Heart left ventricle (tissue), 16 donors: ENCODE results near the gene PNMA8A. TPM values are rescaled to one million over a fixed set of nuclear protein-coding genes. Genes with fewer than 3 reads are reported as not detected.
A peak's percentile ranks its signal among the peaks of the same experiment; 100 is the strongest.

Source experiments
- ATAC-seq, 4 donors: fragments of 200-7000 bp; cut with Tn5 transposase; one replicate each; pipeline ENCODE4 v1.9.1; 2020 to 2022; ENCODE audit warnings: moderate library complexity in 4 of 4, mild to moderate bottlenecking in 3 of 4, moderate number of reproducible peaks in 1 of 4
- DNase-seq, 5 donors: peaks; one replicate each; pipeline ENCODE4 v3.0.0-alpha.2; 2020
- H3K27ac ChIP-seq, 12 donors: fragments of 200-600 bp; sonication (generic) in 4 of 12; one replicate each; pipeline versions ENCODE4 v1.5.0 to v1.8.0; 2016 to 2022; ENCODE audit warnings: mild to moderate bottlenecking in 2 of 12
- H3K27me3 ChIP-seq, 9 donors: fragments of 200-600 bp; sonication (generic) in 2 of 9; one replicate each; pipeline versions ENCODE4 v1.5.1 to v1.8.0; 2016 to 2022; ENCODE audit warnings: mild to moderate bottlenecking in 3 of 9
- H3K36me3 ChIP-seq, 9 donors: fragments of 200-600 bp; sonication (generic) in 2 of 9; one replicate each; pipeline versions ENCODE4 v1.5.0 to v1.8.0; 2018 to 2022; ENCODE audit warnings: mild to moderate bottlenecking in 2 of 9
- H3K4me1 ChIP-seq, 12 donors: fragments of 200-600 bp; sonication (generic) in 4 of 12; one replicate each; pipeline versions ENCODE4 v1.5.0 to v1.8.0; 2016 to 2022; ENCODE audit warnings: mild to moderate bottlenecking in 3 of 12
- H3K4me3 ChIP-seq, 12 donors: fragments of 200-600 bp; sonication (generic) in 4 of 12; one replicate each; pipeline versions ENCODE4 v1.5.0 to v1.8.0; 2017 to 2022; ENCODE audit warnings: mild to moderate bottlenecking in 9 of 12, moderate library complexity in 4 of 12
- H3K9me3 ChIP-seq, 12 donors: fragments of 200-600 bp; sonication (generic) in 4 of 12; one replicate each; pipeline versions ENCODE4 v1.5.0 to v1.8.0; 2016 to 2022; ENCODE audit warnings: mild to moderate bottlenecking in 1 of 12
- CTCF ChIP-seq, 12 donors: fragments of 200-600 bp; sonication (generic) in 4 of 12; IDR thresholded peaks; one replicate each; pipeline versions ENCODE4 v1.5.0 to v1.8.0; 2018 to 2022; ENCODE audit warnings: antibody characterized with exemption in 12 of 12, mild to moderate bottlenecking in 5 of 12
- POLR2A ChIP-seq, 2 donors: fragments of 450-650 bp; IDR thresholded peaks; one replicate each; pipeline ENCODE4 v1.6.1; 2017; ENCODE audit warnings: antibody characterized with exemption in 2 of 2, mild to moderate bottlenecking in 2 of 2, moderate library complexity in 2 of 2
- WGBS, 4 donors: extraction: QIAGEN DNeasy Blood & Tissue Kit in 2 of 4; methylation state at CpG; one replicate each; pipeline versions ENCODE4 v1.1.5 to v1.1.7; 2013 to 2018; 5-methylcytosine and 5-hydroxymethylcytosine counted together
- intact Hi-C, 10 donors: fragments of 100-400 bp; cut with DNase I; formaldehyde crosslinking; loops; one replicate each; pipeline versions ENCODE4 v1.11.1 to v1.14.2; 2022
- polyA plus RNA-seq, 2 donors: library from polyadenylated mRNA; stranded (reverse); fragments of 200-250 nt; gene quantifications; one replicate each; pipeline ENCODE4 v1.2.3, GENCODE V29; 2013
- total RNA-seq, 9 donors: library from RNA; depleted of rRNA in 2 of 9; stranded (reverse); fragments of >200 nt in 2 of 9; fragmentation: NEBNext Ultra II Directional in 3 of 9; extraction: Animal tissue kit (Norgen Biotek cat#: 25700) in 3 of 9; gene quantifications; one replicate each; pipeline versions ENCODE4 v1.1.0 to v1.2.4, GENCODE V29; 2016 to 2023
- donor health status: ischemic (EF 13 %, LVEDD 7.1; RV severe dilation, severe dysfunction).
- donor health status: healthy with polysubstance abuse.
- donor health status: DM: no; HTN: yes; CAD: no.
- donor health status: DM: no; HTN: no; CAD: no.
- donor health status: ischemic (EF 25% LVEDD 6.9; RV normal size, moderate dysfunction).
- donor health status: ischemic (EF 25% LVEDD 5.7; RV mildly dilated, moderate dysfunction).
- donor health status: healthy.
- donor health status: DM: yes; HTN: yes; CAD: no.
- donor health status: ischemic (EF 35%, LVEDD 5.7; RV mildly dilated, moderate dysfunction).
- donor health status: nonischemic (EF 11% LVEDD 7.7; RV severe dilation, severe dysfunction).
- donor health status: DM: yes; HTN: yes; CAD: no.
- donor health status: PGD.
- donor health status: ischemic (EF 29% LVEDD 5.4; RV normal size, mild dysfunction).
- donor health status: nonischemic (EF 23%, LVEDD 6.1; RV moderate dilation, normal function).

PNMA8A gene
- total and polyA plus RNA-seq, 11 donors, result 2.1 to 12.1 (median 9.2) TPM

- WGBS, 4 donors, result 7 to 21% (median 10%) methylated on average over 11 to 19 of the region's 19 CpGs
- TF ChIP-seq POLR2A (IDR thresholded peaks at IDR 0.05) (no peak), CTCF (IDR thresholded peaks at IDR 0.05) (no peak)
- no peaks in the 10 kb centered on the region for H3K36me3 ChIP-seq
- peaks cover 0 to 59% (median 42%) of the 10 kb centered on the region in 9 donors for H3K27me3 ChIP-seq
- ATAC-seq (peak in 3 of 4 donors; percentile 6 to 23 (median 11)), DNase-seq (no peak)
- H3K9me3 ChIP-seq, result no peaks in the 10 kb centered on the region
- H3K4me1 ChIP-seq, result peaks cover 0 to 30% (median 23%) of the 10 kb centered on the region in 12 donors
- H3K4me3 ChIP-seq, result peak overlapping the region in 10 of 12 donors; percentile 17 to 57 (median 42)
- intact Hi-C loops, result loop anchor here in 9 of 10 donors (1.0 to 10.0 kb wide), 8 partner anchors 84 to 206 kb away; no protein-coding TSS in a partner anchor
- H3K27ac ChIP-seq, result peak overlapping the region in 1 of 12 donors; percentile 11
Measured at GRCh38 chr19:46487178-46487801, 15.9 kb upstream of the PNMA8A start.

GRCh38 chr19:46486358-46486757 lies 15.0 kb upstream of the PNMA8A start:
- Histone ChIP-seq H3K4me1 (peaks cover 0 to 30% (median 23%) of the 10 kb centered on the region in 12 donors), H3K27me3 (peaks cover 0 to 50% (median 33%) of the 10 kb centered on the region in 9 donors), H3K4me3 (no peak overlapping the region), H3K9me3 (no peaks in the 10 kb centered on the region), H3K36me3 (no peaks in the 10 kb centered on the region), H3K27ac (no peak overlapping the region)
- no peak for DNase-seq
- 81 to 90% (median 85%) methylated on average over 3 of the region's 3 CpGs for WGBS, 4 donors
- intact Hi-C loops, result loop anchor here in 9 of 10 donors (2.0 to 10.0 kb wide), 6 partner anchors 84 to 206 kb away; no protein-coding TSS in a partner anchor
- TF ChIP-seq CTCF (IDR thresholded peaks at IDR 0.05), result no peak
- TF ChIP-seq POLR2A (IDR thresholded peaks at IDR 0.05), result no peak
- ATAC-seq, result no peak

DNA sequence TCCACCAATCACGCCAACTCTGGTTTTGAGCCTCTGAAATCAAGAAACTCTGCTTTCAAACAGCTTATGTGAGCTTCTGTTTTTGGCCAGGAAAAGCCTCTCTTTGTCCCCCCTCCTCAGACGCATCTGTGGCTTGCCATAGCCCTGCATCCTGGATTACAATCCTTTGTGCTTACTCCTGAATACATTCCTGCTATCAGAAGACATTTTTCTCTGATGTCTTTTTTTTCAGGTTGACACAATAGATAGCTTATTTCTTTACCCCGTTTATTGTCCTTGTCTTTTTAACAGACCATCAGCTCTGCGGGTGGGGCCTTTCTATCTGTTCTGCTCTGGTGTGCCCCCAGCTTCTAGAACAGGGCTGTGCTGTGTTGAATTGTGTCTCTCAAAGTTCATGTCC lies 13.3 kb upstream of the PNMA8A start:
- DNase-seq, result no peak
- 70 to 74% (median 73%) methylated on average over 4 of the region's 4 CpGs for WGBS, 4 donors
- no peaks in the 10 kb centered on the region for H3K9me3 ChIP-seq
- ATAC-seq, result no peak
- no peak overlapping the region for H3K4me3 ChIP-seq
- H3K27me3 ChIP-seq, result peaks cover 0 to 33% (median 18%) of the 10 kb centered on the region in 9 donors
- peaks cover 0 to 29% (median 18%) of the 10 kb centered on the region in 12 donors for H3K4me1 ChIP-seq
- intact Hi-C loops, result loop anchor here in 5 of 10 donors (5.0 to 10.0 kb wide), 2 partner anchors 200 to 202 kb away; no protein-coding TSS in a partner anchor
- TF ChIP-seq CTCF (IDR thresholded peaks at IDR 0.05) (no peak), POLR2A (IDR thresholded peaks at IDR 0.05) (no peak)
- no peaks in the 10 kb centered on the region for H3K36me3 ChIP-seq
- H3K27ac ChIP-seq, result no peak overlapping the region

- TF ChIP-seq CTCF (IDR thresholded peaks at IDR 0.05) (no peak), POLR2A (IDR thresholded peaks at IDR 0.05) (no peak)
- ATAC-seq, result no peak
- H3K9me3 ChIP-seq, result no peaks in the 10 kb centered on the region
- DNase-seq, result no peak
- 44 to 58% (median 53%) methylated on average over 3 of the region's 3 CpGs for WGBS, 4 donors
- peak overlapping the region in 4 of 12 donors; percentile 47 to 81 (median 58) for H3K27ac ChIP-seq
- no peak overlapping the region for H3K4me3 ChIP-seq
- intact Hi-C loops, result loop anchor here in 1 of 10 donors (10.0 kb wide), 1 partner anchor 198 kb away; no protein-coding TSS in a partner anchor
- H3K36me3 ChIP-seq, result no peaks in the 10 kb centered on the region
- peaks cover 0 to 14% (median 6%) of the 10 kb centered on the region in 9 donors for H3K27me3 ChIP-seq
- peaks cover 0 to 17% (median 7%) of the 10 kb centered on the region in 12 donors for H3K4me1 ChIP-seq
Measured at GRCh38 chr19:46482631-46483030, 11.3 kb upstream of the PNMA8A start.
